Measurements from ENCODE around the gene GPC5.

GRCh38 chr13:92621985-92622384, 1223.6 kb downstream of the GPC5 start:
- TF ChIP-seq REST (IDR thresholded peaks at IDR 0.05; ENCODE audit: insufficient read depth in 1 of 2, low read depth in 2 of 2, low read length in 1 of 2): no peak
- TF ChIP-seq CTCF (IDR thresholded peaks at IDR 0.05): no peak
